GM12878 (cell line): Measurements from ENCODE around the gene RWDD4. TPM values are rescaled to one million over a fixed set of nuclear protein-coding genes. Genes with fewer than 3 reads are reported as not detected.
"Not testable (repeated sequence)": the region's sequence is repeated elsewhere in the genome, so short reads cannot be mapped to it uniquely, and the experiment has no call there.

ENCODE experiments used
- ATAC-seq: fragments of 200-7000 bp; cut with Tn5 transposase; 3 replicates; pipeline ENCODE4 v1.9.1; 2020; ENCODE audit warnings: mild to moderate bottlenecking, moderate library complexity
- BruUV-seq: library from RNA; stranded (reverse); fragments of 400-500 nt; replicated peaks from 2 replicates; lab custom pipeline; 2021; lab: Mats Ljungman, UMichigan
- CTCF ChIA-PET: fragments of 300-600 bp; sonication (Branson Sonifier 250); formaldehyde crosslinking; extraction: SDS; loops from one replicate; lab custom pipeline; 2021; ENCODE audit warnings: inconsistent platforms; lab: Yijun Ruan, JAX
- POLR2A ChIA-PET: fragments of 350-600 bp; formaldehyde crosslinking; extraction: SDS; loops from one replicate; lab custom pipeline; 2021; ENCODE audit warnings: inconsistent platforms; lab: Charles Lee
- RAD21 ChIA-PET: fragments of 300-600 bp; sonication (Branson Sonifier 250); formaldehyde crosslinking; loops from one replicate; lab custom pipeline; 2023; ENCODE audit warnings: antibody characterized with exemption; ENCODE audit not compliant: unreplicated experiment; lab: Charles Lee
- SMC1A ChIA-PET: fragments of 300-600 bp; sonication (Branson Sonifier 250); formaldehyde crosslinking; loops from one replicate; lab custom pipeline; 2023; ENCODE audit not compliant: unreplicated experiment, uncharacterized antibody; lab: Charles Lee
- DNase-seq: peaks from one replicate; pipeline ENCODE4 v3.0.0-alpha.2; 2011; ENCODE audit warnings: low read depth, low spot score
- FAIRE-seq: peaks from 3 replicates; lab custom pipeline; 2011; peaks lifted over from hg19 to GRCh38; lab: Jason Lieb, UNC
- H2AFZ ChIP-seq: 2 replicates; pipeline ENCODE4 v1.6.0; 2011; ENCODE audit warnings: low read depth, low read length, control low read depth; ENCODE audit not compliant: control insufficient read depth
- H3K27ac ChIP-seq: 2 replicates; pipeline ENCODE4 v1.5.1; 2011; ENCODE audit warnings: control low read depth; ENCODE audit not compliant: control insufficient read depth, insufficient read depth
- H3K27me3 ChIP-seq, 2 experiments: replicated peaks in 1 of 2; 2 replicates each; pipeline versions ENCODE4 v1.6.0 to v1.6.1; 2011; ENCODE audit warnings: low read length in 1 of 2; ENCODE audit not compliant: control insufficient read depth in 2 of 2, insufficient read depth in 2 of 2
- H3K36me3 ChIP-seq, 2 experiments: 2 replicates each; pipeline ENCODE4 v1.5.1; 2011; ENCODE audit warnings: low read length in 1 of 2; ENCODE audit not compliant: control insufficient read depth in 2 of 2, insufficient read depth in 2 of 2
- H3K4me1 ChIP-seq: 2 replicates; pipeline ENCODE4 v1.6.1; 2011; ENCODE audit warnings: mild to moderate bottlenecking, low read length, moderate library complexity, mixed read lengths; ENCODE audit not compliant: control insufficient read depth, insufficient read depth
- H3K4me2 ChIP-seq: 2 replicates; pipeline ENCODE4 v1.6.0; 2011; ENCODE audit warnings: control low read depth; ENCODE audit not compliant: control insufficient read depth, insufficient read depth
- H3K4me3 ChIP-seq: fragments of 200-600 bp; sonication (generic); 2 replicates; pipeline ENCODE4 v1.5.1; 2016
- H3K79me2 ChIP-seq: 2 replicates; pipeline ENCODE4 v1.6.0; 2011; ENCODE audit warnings: low read length; ENCODE audit not compliant: control insufficient read depth, insufficient read depth
- H3K9ac ChIP-seq: 2 replicates; pipeline ENCODE4 v1.8.0; 2011; ENCODE audit warnings: low read length, control low read depth, mixed read lengths; ENCODE audit not compliant: control insufficient read depth, insufficient read depth
- H3K9me3 ChIP-seq: replicated peaks from 3 replicates; pipeline ENCODE4 v1.5.1; 2011; ENCODE audit warnings: mild to moderate bottlenecking, low read length; ENCODE audit not compliant: control insufficient read depth, insufficient read depth
- H4K20me1 ChIP-seq: 2 replicates; pipeline ENCODE4 v1.6.0; 2011; ENCODE audit not compliant: control insufficient read depth, insufficient read depth
- ESRRA ChIP-seq: IDR thresholded peaks from 2 replicates; pipeline ENCODE4 v1.6.1; 2012; ENCODE audit warnings: mild to moderate bottlenecking, low read length, improper control_type of control experiment
- IRF4 ChIP-seq: IDR thresholded peaks from 2 replicates; pipeline ENCODE4 v1.6.1; 2011; ENCODE audit warnings: low read depth, low read length
- RAD51 ChIP-seq: fragments of 450-650 bp; IDR thresholded peaks from 2 replicates; pipeline ENCODE4 v1.6.1; 2016; ENCODE audit warnings: moderate library complexity, mild to moderate bottlenecking, inconsistent platforms
- ZBTB4 ChIP-seq: fragments of 450-650 bp; formaldehyde crosslinking; IDR thresholded peaks from 2 replicates; pipeline ENCODE4 v1.4.0; 2022; ENCODE audit warnings: mild to moderate bottlenecking, moderate library complexity
- ZBTB40 ChIP-seq: fragments of 450-650 bp; IDR thresholded peaks from 2 replicates; pipeline ENCODE4 v1.6.1; 2016; ENCODE audit warnings: mild to moderate bottlenecking, moderate library complexity, borderline replicate concordance
- ZNF207 ChIP-seq: fragments of 450-650 bp; IDR thresholded peaks from 2 replicates; pipeline ENCODE4 v1.6.1; 2014; ENCODE audit warnings: antibody characterized with exemption, mild to moderate bottlenecking, borderline replicate concordance
- WGBS: methylation state at CpG from one replicate; pipeline ENCODE4 v1.1.6; 2016; ENCODE audit warnings: low lambda C conversion rate; ENCODE audit not compliant: insufficient replicate concordance, insufficient coverage; ENCODE audit errors: missing lambda C conversion rate; 5-methylcytosine and 5-hydroxymethylcytosine counted together
- in situ Hi-C: fragments of 300-500 bp; cut with MboI; formaldehyde crosslinking; loops from 9 replicates; pipeline ENCODE4 v1.14.3; 2018; ENCODE audit warnings: mixed read lengths
- intact Hi-C: fragments of 100-400 bp; cut with micrococcal nuclease; formaldehyde crosslinking; loops from one replicate; pipeline ENCODE4 v1.14.2; 2022; ENCODE audit not compliant: unreplicated experiment
- polyA plus RNA-seq, 11 experiments: library from polyadenylated mRNA; depleted of rRNA in 4 of 11; unstranded in 6 of 11; stranded (reverse) in 5 of 11; fragments of >200 nt; fragmentation: Nextera tagmentation in 4 of 11; fragmentation: Illumina TruSeq in 1 of 11; extraction: Ambion mirVana in 4 of 11; extraction: Trizol in 1 of 11; gene quantifications; 1 replicate in 1 of 11; 2 replicates in 10 of 11; pipeline versions ENCODE4 v1.2.1 to v1.2.3, GENCODE V29; 2011 to 2016; ENCODE audit warnings: inconsistent platforms in 2 of 11, missing spikeins in 2 of 11, low read depth in 1 of 11
- total RNA-seq, 4 experiments: library from RNA; depleted of rRNA in 3 of 4; stranded (reverse); fragments of >200 nt in 3 of 4; fragmentation: Illumina TruSeq in 1 of 4; extraction: Trizol in 1 of 4; gene quantifications; 2 replicates each; pipeline versions ENCODE4 v1.2.1 to v1.2.3, GENCODE V29; 2013 to 2021

RWDD4 gene
- total and polyA plus RNA-seq, 10 of the 15 experiments (the other 5 are each of a cell fraction or from before 2014, with no cell fraction given) = 11.2 to 37.8 (median 19.9) TPM

GRCh38 chr4:183631577-183632198 is 27.3 kb downstream of the RWDD4 start (continued):
- TF ChIP-seq ZBTB40 = no peak
- no peak for TF ChIP-seq RAD51
- TF ChIP-seq ESRRA = no peak
- TF ChIP-seq, all 136 proteins: peak for 0

GRCh38 chr4:183627979-183628588 is 30.9 kb downstream of the RWDD4 start:
- DNase-seq (no peak), ATAC-seq (no peak)
- no peaks in the 10 kb centered on the region; a peak in 1 of 4 replicates for H3K27me3 ChIP-seq
- H3K36me3 ChIP-seq = no peaks in the 10 kb centered on the region
- no peaks in the 10 kb centered on the region for H3K9me3 ChIP-seq
- intact Hi-C loops = loop anchor here (10.0 kb wide), 2 partner anchors 467 to 537 kb away; no protein-coding TSS in a partner anchor
- in situ Hi-C loops = no loop called here
- TF ChIP-seq IRF4 (no peak), ZBTB4 (CRISPR knock-in tag) (no peak), ZNF207 (no peak)
- TF ChIP-seq, all 136 proteins: peak for 0
- RAD21 ChIA-PET = no interaction called here
- H3K4me3 ChIP-seq = no peak overlapping the region
- POLR2A ChIA-PET = interaction anchor here (0.5 kb wide), 1 partner anchor 18 kb away, joined by 7 read pairs; no protein-coding TSS in a partner anchor
- no peaks in the 10 kb centered on the region for H4K20me1 ChIP-seq
- SMC1A ChIA-PET = no interaction called here
- BruUV-seq = no TSS peak
- no peaks in the 10 kb centered on the region for H3K4me1 ChIP-seq
- H3K9ac ChIP-seq = no peak overlapping the region
- no peak overlapping the region for H3K4me2 ChIP-seq
- WGBS = 46% methylated on average over 12 of the region's 12 CpGs
- H3K27ac ChIP-seq = no peak overlapping the region
- no peaks in the 10 kb centered on the region for H3K79me2 ChIP-seq
- no peak overlapping the region for H2AFZ ChIP-seq
- CTCF ChIA-PET = no interaction called here
- FAIRE-seq = no peak

GRCh38 chr4:183627286-183627685 is 31.7 kb downstream of the RWDD4 start:
- H3K9me3 ChIP-seq, H3K4me3 ChIP-seq, H2AFZ ChIP-seq, in situ Hi-C loops, H3K27ac ChIP-seq, BruUV-seq, ATAC-seq, H3K4me1 ChIP-seq, H3K27me3 ChIP-seq, H3K4me2 ChIP-seq, CTCF ChIA-PET, FAIRE-seq, H3K9ac ChIP-seq, H3K79me2 ChIP-seq, H3K36me3 ChIP-seq, RAD21 ChIA-PET, H4K20me1 ChIP-seq, DNase-seq: not testable (repeated sequence)
- SMC1A ChIA-PET = interaction anchor here (1.0 kb wide), 1 partner anchor 14 kb away, joined by 3 read pairs; no protein-coding TSS in a partner anchor
- POLR2A ChIA-PET = interaction anchor here (0.5 kb wide), 1 partner anchor 17 kb away, joined by 7 read pairs; no protein-coding TSS in a partner anchor
- intact Hi-C loops = loop anchor here (10.0 kb wide), 2 partner anchors 468 to 538 kb away; no protein-coding TSS in a partner anchor
- WGBS = 32% methylated on average over 5 of the region's 5 CpGs
